ENCODE measurements around the gene FCER1G. TPM values are rescaled to one million over a fixed set of nuclear protein-coding genes. Genes with fewer than 3 reads are reported as not detected.

Gene FCER1G
- total and polyA plus RNA-seq, 4 donors = 14.5 to 18.7 (median 16.7) TPM

Other genes with a start within 250 kb of the FCER1G start
- 10 to 100 TPM in 1 of 2 donors, 1 to 10 TPM in 1; 9.5 to 23.7 TPM for gene F11R, start 194.1 kb upstream of the FCER1G start, total RNA-seq
- gene F11R, start 194.1 kb upstream of the FCER1G start, polyA plus RNA-seq (ENCODE audit: insufficient read length in 2 of 2) = 10 to 100 TPM in 1 of 2 donors, 1 to 10 TPM in 1; 7.0 to 13.0 TPM
- gene TSTD1, start 176.3 kb upstream of the FCER1G start, total RNA-seq = 10 to 100 TPM; 12.1 to 25.5 TPM
- 10 to 100 TPM; 10.5 to 33.5 TPM for gene TSTD1, start 176.3 kb upstream of the FCER1G start, polyA plus RNA-seq (ENCODE audit: insufficient read length in 2 of 2)
- 10 to 100 TPM; 67.1 to 81.6 TPM for gene USF1, start 169.3 kb upstream of the FCER1G start, total RNA-seq
- 10 to 100 TPM; 84.8 to 93.7 TPM for gene USF1, start 169.3 kb upstream of the FCER1G start, polyA plus RNA-seq (ENCODE audit: insufficient read length in 2 of 2)
- 1 to 10 TPM; 2.1 to 4.2 TPM for gene ARHGAP30, start 145.4 kb upstream of the FCER1G start, total RNA-seq
- 1 to 10 TPM; 2.6 to 3.1 TPM for gene ARHGAP30, start 145.4 kb upstream of the FCER1G start, polyA plus RNA-seq (ENCODE audit: insufficient read length in 2 of 2)
- gene NECTIN4, start 125.7 kb upstream of the FCER1G start, total RNA-seq = under 1 TPM in 1 of 2 donors, not detected in 1; 0.06 TPM
- gene NECTIN4, start 125.7 kb upstream of the FCER1G start, polyA plus RNA-seq (ENCODE audit: insufficient read length in 2 of 2) = under 1 TPM in 1 of 2 donors, not detected in 1; 0.15 TPM
- 10 to 100 TPM; 10.0 to 21.8 TPM for gene KLHDC9, start 116.9 kb upstream of the FCER1G start, total RNA-seq
- 10 to 100 TPM; 26.6 to 27.7 TPM for gene KLHDC9, start 116.9 kb upstream of the FCER1G start, polyA plus RNA-seq (ENCODE audit: insufficient read length in 2 of 2)
- 10 to 100 TPM; 30.3 to 42.8 TPM for gene PFDN2, start 97.3 kb upstream of the FCER1G start, total RNA-seq
- 100 to 1,000 TPM; 147 to 152 TPM for gene PFDN2, start 97.3 kb upstream of the FCER1G start, polyA plus RNA-seq (ENCODE audit: insufficient read length in 2 of 2)
- gene NIT1, start 97.2 kb upstream of the FCER1G start, total RNA-seq = 10 to 100 TPM; 22.4 to 48.4 TPM
- 10 to 100 TPM; 48.6 to 53.7 TPM for gene NIT1, start 97.2 kb upstream of the FCER1G start, polyA plus RNA-seq (ENCODE audit: insufficient read length in 2 of 2)
- 10 to 100 TPM; 16.3 to 20.2 TPM for gene DEDD, start 82.6 kb upstream of the FCER1G start, total RNA-seq
- 10 to 100 TPM; 55.1 to 61.5 TPM for gene DEDD, start 82.6 kb upstream of the FCER1G start, polyA plus RNA-seq (ENCODE audit: insufficient read length in 2 of 2)
- gene UFC1, start 61.3 kb upstream of the FCER1G start, total RNA-seq = 100 to 1,000 TPM in 1 of 2 donors, 10 to 100 TPM in 1; 86.9 to 117 TPM
- 100 to 1,000 TPM; 165 TPM for gene UFC1, start 61.3 kb upstream of the FCER1G start, polyA plus RNA-seq (ENCODE audit: insufficient read length in 2 of 2)
- 10 to 100 TPM; 11.0 to 17.2 TPM for gene USP21, start 55.8 kb upstream of the FCER1G start, total RNA-seq
- gene USP21, start 55.8 kb upstream of the FCER1G start, polyA plus RNA-seq (ENCODE audit: insufficient read length in 2 of 2) = 10 to 100 TPM; 51.4 to 52.1 TPM
- 10 to 100 TPM; 21.7 to 47.9 TPM for gene PPOX, start 48.9 kb upstream of the FCER1G start, total RNA-seq
- gene PPOX, start 48.9 kb upstream of the FCER1G start, polyA plus RNA-seq (ENCODE audit: insufficient read length in 2 of 2) = 10 to 100 TPM; 53.0 to 69.6 TPM
- gene B4GALT3, start 37.8 kb upstream of the FCER1G start, total RNA-seq = 10 to 100 TPM; 18.8 to 28.5 TPM
- gene B4GALT3, start 37.8 kb upstream of the FCER1G start, polyA plus RNA-seq (ENCODE audit: insufficient read length in 2 of 2) = 10 to 100 TPM; 48.4 to 52.5 TPM
- gene ADAMTS4, start 16.2 kb upstream of the FCER1G start, total RNA-seq = 10 to 100 TPM; 17.5 to 30.4 TPM
- gene ADAMTS4, start 16.2 kb upstream of the FCER1G start, polyA plus RNA-seq (ENCODE audit: insufficient read length in 2 of 2) = 10 to 100 TPM; 46.3 to 65.6 TPM
- 100 to 1,000 TPM; 110 to 155 TPM for gene NDUFS2, start 12.9 kb upstream of the FCER1G start, total RNA-seq
- gene NDUFS2, start 12.9 kb upstream of the FCER1G start, polyA plus RNA-seq (ENCODE audit: insufficient read length in 2 of 2) = 100 to 1,000 TPM; 181 to 196 TPM
- 1 to 10 TPM in 1 of 2 donors, not detected in 1; 5.4 TPM for gene APOA2, start 8.3 kb downstream of the FCER1G start, total RNA-seq
- not detected for gene APOA2, start 8.3 kb downstream of the FCER1G start, polyA plus RNA-seq (ENCODE audit: insufficient read length in 2 of 2)
- 10 to 100 TPM; 14.4 to 15.5 TPM for gene TOMM40L, start 10.8 kb downstream of the FCER1G start, total RNA-seq
- 10 to 100 TPM; 23.8 to 24.2 TPM for gene TOMM40L, start 10.8 kb downstream of the FCER1G start, polyA plus RNA-seq (ENCODE audit: insufficient read length in 2 of 2)
- gene NR1I3, start 22.9 kb downstream of the FCER1G start, total RNA-seq = not detected
- gene NR1I3, start 22.9 kb downstream of the FCER1G start, polyA plus RNA-seq (ENCODE audit: insufficient read length in 2 of 2) = 1 to 10 TPM; 4.2 to 5.9 TPM
- gene PCP4L1, start 43.5 kb downstream of the FCER1G start, total RNA-seq = 10 to 100 TPM; 18.6 to 81.2 TPM
- 100 to 1,000 TPM; 104 to 113 TPM for gene PCP4L1, start 43.5 kb downstream of the FCER1G start, polyA plus RNA-seq (ENCODE audit: insufficient read length in 2 of 2)
- gene MPZ, start 94.7 kb downstream of the FCER1G start, total RNA-seq = 1,000 to 10,000 TPM in 1 of 2 donors, 100 to 1,000 TPM in 1; 293 to 1,019 TPM
- gene MPZ, start 94.7 kb downstream of the FCER1G start, polyA plus RNA-seq (ENCODE audit: insufficient read length in 2 of 2) = 100 to 1,000 TPM in 1 of 2 donors, 10 to 100 TPM in 1; 79.0 to 138 TPM
- 10 to 100 TPM; 36.8 to 49.0 TPM for gene SDHC, start 99.1 kb downstream of the FCER1G start, total RNA-seq
- gene SDHC, start 99.1 kb downstream of the FCER1G start, polyA plus RNA-seq (ENCODE audit: insufficient read length in 2 of 2) = 100 to 1,000 TPM; 173 to 174 TPM
- 10 to 100 TPM in 1 of 2 donors, 1 to 10 TPM in 1; 2.3 to 36.8 TPM for gene CFAP126, start 152.6 kb downstream of the FCER1G start, total RNA-seq
- 10 to 100 TPM; 20.3 to 39.3 TPM for gene CFAP126, start 152.6 kb downstream of the FCER1G start, polyA plus RNA-seq (ENCODE audit: insufficient read length in 2 of 2)

Data from spinal cord (tissue), 4 donors.